GM20431 (cell line): ENCODE results near the gene SLC22A14.

Experiments used
- in situ Hi-C: fragments of 300-500 bp; cut with MseI, MboI; formaldehyde crosslinking; loops from one replicate; pipeline ENCODE4 v1.15.0; 2020; ENCODE audit warnings: low sequenced_read_pairs; ENCODE audit not compliant: unreplicated experiment

The SLC22A14 gene

DNA sequence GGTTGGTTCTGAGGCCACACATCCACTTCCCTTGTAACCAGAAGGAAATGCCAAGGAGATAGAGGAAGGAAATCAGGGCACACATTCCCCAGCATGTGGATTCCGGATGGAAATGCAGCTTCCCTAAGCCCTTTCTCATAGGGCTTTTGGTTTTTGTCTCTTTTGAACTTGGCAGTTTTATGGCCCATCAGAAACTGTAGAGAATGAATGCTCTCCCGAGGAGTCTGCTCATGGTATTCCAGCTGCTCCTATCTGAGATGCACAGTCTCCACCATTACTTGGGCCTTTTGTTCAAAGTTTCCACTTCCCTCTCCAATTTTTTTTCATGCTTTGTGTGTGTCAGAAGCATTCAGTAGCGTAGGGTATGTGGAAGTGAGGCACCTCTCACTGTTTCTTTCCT is 85.7 kb downstream of the SLC22A14 start:
- in situ Hi-C loops = no loop called here
